ACC112 (cell line): Measurements from ENCODE around the gene CAMK2A.

Experiments
- H2AFZ ChIP-seq: fragments of 200-600 bp; sonication (generic); one replicate; pipeline ENCODE4 v1.6.0; 2017; ENCODE audit warnings: antibody characterized with exemption, low read length; ENCODE audit not compliant: unreplicated experiment
- H3K27ac ChIP-seq: fragments of 200-600 bp; sonication (generic); 2 replicates; pipeline ENCODE4 v1.5.1; 2014; ENCODE audit warnings: low read depth, mild to moderate bottlenecking, antibody characterized with exemption, low read length, moderate library complexity
- H3K27me3 ChIP-seq: fragments of 200-600 bp; sonication (generic); 2 replicates; pipeline ENCODE4 v1.6.1; 2014; ENCODE audit warnings: mild to moderate bottlenecking, antibody characterized with exemption, low read length, moderate library complexity, mixed read lengths; ENCODE audit not compliant: insufficient read depth
- H3K36me3 ChIP-seq: fragments of 200-600 bp; sonication (generic); 2 replicates; pipeline ENCODE4 v1.6.1; 2016; ENCODE audit warnings: mild to moderate bottlenecking, antibody characterized with exemption, low read length, moderate library complexity, mixed read lengths; ENCODE audit not compliant: insufficient read depth
- H3K4me1 ChIP-seq: fragments of 200-600 bp; sonication (generic); one replicate; pipeline ENCODE4 v1.6.1; 2016; ENCODE audit warnings: low read length, mixed read lengths; ENCODE audit not compliant: insufficient read depth, unreplicated experiment, control insufficient read depth
- H3K4me3 ChIP-seq: fragments of 200-600 bp; sonication (generic); 2 replicates; pipeline ENCODE4 v1.5.1; 2014; ENCODE audit warnings: mild to moderate bottlenecking, low read depth, low read length
- H3K79me2 ChIP-seq: fragments of 200-600 bp; sonication (generic); one replicate; pipeline ENCODE4 v1.6.0; 2016; ENCODE audit warnings: low read length; ENCODE audit not compliant: control insufficient read depth, unreplicated experiment, insufficient read depth

CAMK2A gene

GRCh38 chr5:150289551-150290390, at the start of gene CAMK2A:
Gene CAMK2A, minus strand, starts transcription at chr5:150289773. Its CDS starts 148 bp downstream, at chr5:150289625.
- Histone ChIP-seq H2AFZ (no peak within 1 kb of the TSS), H3K4me1 (peaks cover 13% of the 10 kb centered on the region), H3K27me3 (no peaks in the 10 kb centered on the region), H3K36me3 (no peaks in the 10 kb centered on the region), H3K4me3 (no peak within 1 kb of the TSS), H3K79me2 (no peaks in the 10 kb centered on the region), H3K27ac (no peak within 1 kb of the TSS)

GRCh38 chr5:150339165-150339564, 49.6 kb upstream of the CAMK2A start:
- H3K4me1 ChIP-seq = no peaks in the 10 kb centered on the region
- H3K27ac ChIP-seq = no peak overlapping the region
- no peak overlapping the region for H3K4me3 ChIP-seq
- H2AFZ ChIP-seq = no peak overlapping the region
- no peaks in the 10 kb centered on the region for H3K79me2 ChIP-seq
- H3K27me3 ChIP-seq = no peaks in the 10 kb centered on the region
- no peaks in the 10 kb centered on the region for H3K36me3 ChIP-seq

GRCh38 chr5:150338546-150338945, 49.0 kb upstream of the CAMK2A start:
- no peak overlapping the region for H2AFZ ChIP-seq
- no peaks in the 10 kb centered on the region for H3K79me2 ChIP-seq
- H3K4me3 ChIP-seq = no peak overlapping the region
- H3K27me3 ChIP-seq = no peaks in the 10 kb centered on the region
- H3K4me1 ChIP-seq = no peaks in the 10 kb centered on the region
- no peaks in the 10 kb centered on the region for H3K36me3 ChIP-seq
- no peak overlapping the region for H3K27ac ChIP-seq

- Histone ChIP-seq H3K79me2 (no peaks in the 10 kb centered on the region), H3K4me1 (no peaks in the 10 kb centered on the region), H3K36me3 (no peaks in the 10 kb centered on the region), H3K27me3 (no peaks in the 10 kb centered on the region), H2AFZ (no peak overlapping the region), H3K4me3 (no peak overlapping the region), H3K27ac (no peak overlapping the region)
Measured at GRCh38 chr5:150335778-150336177, 46.2 kb upstream of the CAMK2A start.

DNA sequence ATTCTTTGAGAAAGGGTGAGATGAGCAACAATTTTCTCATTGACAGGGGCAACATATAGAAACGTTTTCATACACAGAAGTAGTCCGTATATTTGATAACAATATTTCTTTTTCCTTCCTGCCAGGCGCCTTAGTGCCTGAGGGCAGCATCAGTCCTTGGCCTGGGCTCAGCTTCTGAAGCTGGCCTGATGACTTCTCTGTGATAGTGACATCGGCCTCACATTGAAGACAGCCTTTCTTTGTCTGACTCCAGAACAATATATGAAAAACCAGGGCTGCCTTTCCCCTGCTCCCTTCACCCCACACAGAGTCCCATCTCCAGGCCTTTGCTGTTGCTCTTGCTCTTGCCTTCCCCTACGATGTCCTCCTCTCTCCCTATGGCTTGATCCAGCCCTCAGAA, 43.8 kb upstream of the CAMK2A start:
- Histone ChIP-seq H3K79me2 (no peaks in the 10 kb centered on the region), H3K27ac (no peak overlapping the region), H3K36me3 (no peaks in the 10 kb centered on the region), H3K4me1 (no peaks in the 10 kb centered on the region), H3K4me3 (no peak overlapping the region), H3K27me3 (no peaks in the 10 kb centered on the region), H2AFZ (no peak overlapping the region)

DNA sequence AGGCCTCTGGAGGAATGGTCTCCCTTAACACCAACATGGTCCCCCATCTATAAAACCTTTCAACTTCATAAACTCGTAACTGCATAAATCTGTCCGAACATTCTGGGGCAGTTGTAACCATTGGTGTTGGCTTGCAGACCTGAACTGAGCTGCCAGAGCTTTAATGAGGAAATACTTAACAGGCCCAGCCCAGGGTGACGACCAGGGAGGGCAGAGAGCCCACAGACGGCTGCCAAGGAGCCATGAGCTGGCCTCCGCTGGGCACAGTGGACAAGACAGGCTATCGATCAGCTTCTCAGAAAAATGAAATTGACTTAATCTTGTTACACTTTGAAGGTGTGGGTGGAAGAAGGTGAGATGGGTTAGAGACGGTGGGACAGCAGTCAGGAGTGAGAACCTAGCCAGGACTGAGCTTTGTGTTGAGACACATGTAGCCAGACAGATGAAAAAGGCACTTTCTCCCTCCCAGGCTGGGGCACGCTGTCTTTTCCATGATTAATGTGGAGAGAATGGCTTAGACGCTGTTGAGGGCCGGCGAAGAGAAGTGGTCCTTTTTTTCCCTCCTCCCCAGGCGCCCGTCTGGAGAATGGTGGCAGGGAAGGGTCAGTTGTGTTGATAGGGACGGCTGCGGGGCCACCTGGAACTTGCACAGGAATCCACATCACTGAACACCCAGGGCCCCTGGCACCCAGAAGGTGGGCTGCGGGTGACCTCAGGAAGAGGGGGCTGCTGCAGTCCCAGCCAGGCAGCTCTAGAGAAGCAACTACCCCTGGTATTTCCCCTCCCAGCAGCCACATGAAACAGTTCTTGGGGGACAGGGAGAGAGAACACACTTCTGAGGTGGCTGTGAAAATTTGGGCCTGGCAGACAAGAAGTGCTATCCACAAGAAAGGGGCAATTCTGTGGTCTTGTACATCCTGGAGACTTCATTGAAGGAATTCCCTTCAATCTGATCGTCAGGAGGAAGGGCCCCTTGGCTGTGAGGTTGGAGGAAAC, 40.6 kb upstream of the CAMK2A start:
- Histone ChIP-seq H3K4me1 (no peaks in the 10 kb centered on the region), H2AFZ (no peak overlapping the region), H3K27ac (no peak overlapping the region), H3K79me2 (no peaks in the 10 kb centered on the region), H3K4me3 (no peak overlapping the region), H3K36me3 (no peaks in the 10 kb centered on the region), H3K27me3 (no peaks in the 10 kb centered on the region)

- H3K27ac ChIP-seq = no peak overlapping the region
- no peaks in the 10 kb centered on the region for H3K4me1 ChIP-seq
- no peak overlapping the region for H2AFZ ChIP-seq
- H3K79me2 ChIP-seq = no peaks in the 10 kb centered on the region
- H3K27me3 ChIP-seq = no peaks in the 10 kb centered on the region
- no peak overlapping the region for H3K4me3 ChIP-seq
- no peaks in the 10 kb centered on the region for H3K36me3 ChIP-seq
Measured at GRCh38 chr5:150329038-150329437, 39.5 kb upstream of the CAMK2A start.

GRCh38 chr5:150328515-150328914, 38.9 kb upstream of the CAMK2A start:
- no peaks in the 10 kb centered on the region for H3K36me3 ChIP-seq
- no peak overlapping the region for H3K27ac ChIP-seq
- H3K4me3 ChIP-seq = no peak overlapping the region
- H3K27me3 ChIP-seq = no peaks in the 10 kb centered on the region
- H3K79me2 ChIP-seq = no peaks in the 10 kb centered on the region
- no peak overlapping the region for H2AFZ ChIP-seq
- no peaks in the 10 kb centered on the region for H3K4me1 ChIP-seq

GRCh38 chr5:150327139-150327538, 37.6 kb upstream of the CAMK2A start:
- Histone ChIP-seq H2AFZ (no peak overlapping the region), H3K36me3 (no peaks in the 10 kb centered on the region), H3K4me3 (no peak overlapping the region)

GRCh38 chr5:150326707-150327106, 37.1 kb upstream of the CAMK2A start:
- Histone ChIP-seq H2AFZ (no peak overlapping the region), H3K79me2 (no peaks in the 10 kb centered on the region)

More at GRCh38 chr5:150327139-150327538, 37.6 kb upstream of the CAMK2A start:
- Histone ChIP-seq H3K79me2 (no peaks in the 10 kb centered on the region), H3K27me3 (no peaks in the 10 kb centered on the region), H3K27ac (no peak overlapping the region), H3K4me1 (peaks cover 3% of the 10 kb centered on the region)

More at GRCh38 chr5:150326707-150327106, 37.1 kb upstream of the CAMK2A start:
- no peak overlapping the region for H3K27ac ChIP-seq
- no peak overlapping the region for H3K4me3 ChIP-seq
- peaks cover 8% of the 10 kb centered on the region for H3K4me1 ChIP-seq
- H3K36me3 ChIP-seq = no peaks in the 10 kb centered on the region
- H3K27me3 ChIP-seq = no peaks in the 10 kb centered on the region
